ENCODE measurements around the gene BGLAP. TPM values are rescaled to one million over a fixed set of nuclear protein-coding genes. Genes with fewer than 3 reads are reported as not detected.

The BGLAP gene
- total RNA-seq, 1 experiment from 2014 or later = 2.4 TPM

- H2AK5ac ChIP-seq (ENCODE audit: insufficient read length, low read length) = no peak within 1 kb of the TSS
- H4K20me1 ChIP-seq (ENCODE audit: control insufficient read depth, insufficient read depth, insufficient read length) = no peaks in the 10 kb centered on the region
- no peak within 1 kb of the TSS for H4K8ac ChIP-seq (replicated peaks; ENCODE audit: insufficient read length, low read depth, low read length)
- no peak within 1 kb of the TSS for H4K91ac ChIP-seq (ENCODE audit: insufficient read length, low read depth, low read length)
- H3T11ph ChIP-seq (ENCODE audit: low read length) = no peak within 1 kb of the TSS
- peaks cover 13 to 19% (median 14%) of the 10 kb centered on the region in 3 experiments; a peak in 6 of 7 replicates for H3K36me3 Mint-ChIP-seq (ENCODE audit: insufficient read depth in 1 of 3, low read depth in 3 of 3)
- peaks cover 12% of the 10 kb centered on the region for H3K23me2 ChIP-seq (ENCODE audit: insufficient read length, low read depth, low read length, poor library complexity, severe bottlenecking)
- peak within 1 kb of the TSS; percentile 79 for H3K18ac ChIP-seq (ENCODE audit: insufficient read length, low read depth, low read length)
- H2AFZ ChIP-seq (ENCODE audit: low read length) = no peak within 1 kb of the TSS
- H3K79me2 ChIP-seq (ENCODE audit: insufficient read depth, low read length) = peaks cover 22% of the 10 kb centered on the region
- H3K27ac ChIP-seq (ENCODE audit: insufficient read length, low read depth, low read length) = peak within 1 kb of the TSS; percentile 8
- peak within 1 kb of the TSS; percentile 31 for H4K5ac ChIP-seq (ENCODE audit: insufficient read length, low read depth, low read length)
- no peaks in the 10 kb centered on the region; the same call in 1 of the 2 replicates for H3K27me3 Mint-ChIP-seq (ENCODE audit: low read depth)
- no peak within 1 kb of the TSS for H2BK5ac ChIP-seq (ENCODE audit: insufficient read length, low read length)
- peaks cover 24 to 29% of the 10 kb centered on the region in 2 experiments for H3K4me1 Mint-ChIP-seq
- H3K9me3 ChIP-seq (ENCODE audit: control insufficient read depth, low read depth, low read length) = no peaks in the 10 kb centered on the region
- H3K9me3 Mint-ChIP-seq = no peaks in the 10 kb centered on the region
- WGBS (ENCODE audit: extremely low coverage, insufficient read length, low lambda C conversion rate) = no CpG with 5 or more reads among the region's 50 CpGs
- peak within 1 kb of the TSS; percentile 97 to 98 for H3K4me3 Mint-ChIP-seq
- H3K4ac ChIP-seq (ENCODE audit: low read depth, low read length) = no peak within 1 kb of the TSS; the same call in 1 of the 2 replicates
- H3K27me3 ChIP-seq (ENCODE audit: insufficient read depth, low read length) = no peaks in the 10 kb centered on the region
- peaks cover 5% of the 10 kb centered on the region for H3K79me1 ChIP-seq (ENCODE audit: insufficient read depth, low read depth, low read length, poor library complexity, severe bottlenecking)
- no peak within 1 kb of the TSS for H2BK15ac ChIP-seq (ENCODE audit: low read depth, low read length)
- no peak within 1 kb of the TSS for H2BK20ac ChIP-seq (ENCODE audit: low read depth, low read length, poor library complexity, severe bottlenecking)
- DNase-seq = peak; percentile 98
- peak within 1 kb of the TSS; percentile 91 for H3K14ac ChIP-seq (ENCODE audit: insufficient read depth, low read length)
- H3K4me2 ChIP-seq (ENCODE audit: insufficient read depth, insufficient read length, low read length) = peak within 1 kb of the TSS; percentile 93
- H3K9ac ChIP-seq (ENCODE audit: extremely low read depth, insufficient read length, low read length) = peak within 1 kb of the TSS; percentile 92
- no peaks in the 10 kb centered on the region for H3K4me1 ChIP-seq (ENCODE audit: insufficient read depth, low read length)
- H2BK12ac ChIP-seq (ENCODE audit: insufficient read length, low read depth, low read length) = no peak within 1 kb of the TSS
- TF ChIP-seq CTCF (conservative IDR thresholded peaks at IDR 0.05) = no peak
- no peak within 1 kb of the TSS for H3K23ac ChIP-seq (ENCODE audit: insufficient read length, low read depth, low read length)
- no peak within 1 kb of the TSS for H3K56ac ChIP-seq (ENCODE audit: insufficient read length, low read depth, low read length)
- peak within 1 kb of the TSS; percentile 97 to 98 (median 97) for H3K27ac Mint-ChIP-seq
- H2BK120ac ChIP-seq (ENCODE audit: low read depth, low read length, poor library complexity, severe bottlenecking) = no peak within 1 kb of the TSS
Measured at GRCh38 chr1:156282479-156283222, 40.7 kb downstream of the BGLAP start, which contains the start of gene SMG5. SMG5 (minus strand) TSS chr1:156282825; CDS start chr1:156282680, 145 bp downstream.

Measured in H9 (cell line).